K562 (cell line): Measurements from ENCODE around the gene CNPY2. TPM values are rescaled to one million over a fixed set of nuclear protein-coding genes. Genes with fewer than 3 reads are reported as not detected.

Experiments
- ATAC-seq: fragments of 200-7000 bp; cut with Tn5 transposase; 3 replicates; pipeline ENCODE4 v1.9.1; 2020; ENCODE audit warnings: moderate library complexity
- BruUV-seq: library from RNA; stranded (reverse); fragments of 400-500 nt; replicated peaks from 2 replicates; lab custom pipeline; 2021; lab: Mats Ljungman, UMichigan
- CTCF ChIA-PET: fragments of 300-600 bp; formaldehyde crosslinking; extraction: SDS; loops from one replicate; lab custom pipeline; 2021; ENCODE audit warnings: low intra/inter-chr PET ratio; lab: Yijun Ruan, JAX
- POLR2A ChIA-PET: fragments of 300-600, 350-650 bp; sonication (Branson Sonifier 250); formaldehyde crosslinking; extraction: SDS; loops from one replicate; lab custom pipeline; 2021; ENCODE audit warnings: antibody characterized with exemption, inconsistent platforms; lab: Yijun Ruan, JAX
- DNase-seq, 4 experiments: peaks; one replicate each; pipeline versions ENCODE4 v3.0.0 to v3.0.0-alpha.2; 2011 to 2018; ENCODE audit warnings: low spot score in 3 of 4, mixed read lengths in 3 of 4; ENCODE audit errors: extremely low read depth in 1 of 4
- FAIRE-seq: peaks from 2 replicates; lab custom pipeline; 2011; peaks lifted over from hg19 to GRCh38; lab: Jason Lieb, UNC
- H2AFZ ChIP-seq: 2 replicates; pipeline ENCODE4 v1.6.0; 2011; ENCODE audit warnings: low read depth, low read length, control low read depth, inconsistent platforms
- H3K27ac ChIP-seq: fragments of 200-600 bp; 3 replicates; pipeline ENCODE4 v1.8.0; 2011; ENCODE audit warnings: low read depth, mild to moderate bottlenecking, control low read depth, inconsistent platforms, low read length, moderate library complexity, mixed read lengths; ENCODE audit errors: extremely low read depth
- H3K27me3 ChIP-seq, 2 experiments: fragments of 300-600 bp in 1 of 2; 2 replicates in 1 of 2; 3 replicates in 1 of 2; pipeline versions ENCODE4 v1.6.0 to v1.8.0; 2011; ENCODE audit warnings: inconsistent platforms in 2 of 2, low read length in 2 of 2, mild to moderate bottlenecking in 1 of 2, mixed read lengths in 1 of 2, moderate library complexity in 1 of 2; ENCODE audit not compliant: control insufficient read depth in 2 of 2, insufficient read depth in 2 of 2
- H3K36me3 ChIP-seq: fragments of 300-600 bp; 3 replicates; pipeline ENCODE4 v1.8.0; 2011; ENCODE audit warnings: mild to moderate bottlenecking, low read length, inconsistent platforms; ENCODE audit not compliant: control insufficient read depth, insufficient read depth
- H3K4me1 ChIP-seq, 2 experiments: fragments of 200-600 bp in 1 of 2; replicated peaks in 1 of 2; 2 replicates in 1 of 2; 3 replicates in 1 of 2; pipeline versions ENCODE4 v1.5.1 to v1.8.0; 2011; ENCODE audit warnings: inconsistent platforms in 2 of 2, low read length in 2 of 2, mild to moderate bottlenecking in 1 of 2, mixed read lengths in 1 of 2, moderate library complexity in 1 of 2; ENCODE audit not compliant: control insufficient read depth in 2 of 2, insufficient read depth in 2 of 2
- H3K4me2 ChIP-seq: 2 replicates; pipeline ENCODE4 v1.6.1; 2011; ENCODE audit warnings: low read length, control low read depth, inconsistent platforms, mixed read lengths; ENCODE audit not compliant: insufficient read depth
- H3K4me3 ChIP-seq: fragments of 200-600 bp; sonication (generic), shearing (Covaris generic); 2 replicates; pipeline ENCODE4 v1.5.1; 2016; ENCODE audit warnings: control low read depth, inconsistent platforms
- H3K79me2 ChIP-seq: fragments of 200-600 bp; 3 replicates; pipeline ENCODE4 v1.8.0; 2011; ENCODE audit warnings: low read length, inconsistent platforms; ENCODE audit not compliant: control insufficient read depth, insufficient read depth
- H3K9ac ChIP-seq, 2 experiments: 2 replicates each; pipeline versions ENCODE4 v1.6.0 to v1.6.1; 2011; ENCODE audit warnings: low read depth in 2 of 2, low read length in 2 of 2, control low read depth in 1 of 2, inconsistent platforms in 1 of 2, mild to moderate bottlenecking in 1 of 2, mixed read lengths in 1 of 2; ENCODE audit not compliant: insufficient read depth in 1 of 2
- H3K9me1 ChIP-seq: one replicate; pipeline ENCODE4 v1.6.0; 2011; ENCODE audit warnings: inconsistent platforms, mild to moderate bottlenecking, low read length, moderate library complexity; ENCODE audit not compliant: control insufficient read depth, insufficient read depth
- H3K9me3 ChIP-seq: replicated peaks from 2 replicates; pipeline ENCODE4 v1.5.1; 2011; ENCODE audit warnings: low read depth, low read length, inconsistent platforms; ENCODE audit not compliant: control insufficient read depth, insufficient read depth
- H4K20me1 ChIP-seq: replicated peaks from 2 replicates; pipeline ENCODE4 v1.6.1; 2011; ENCODE audit warnings: low read length, inconsistent platforms, mixed read lengths; ENCODE audit not compliant: control insufficient read depth, insufficient read depth
- CREB3L1 ChIP-seq: fragments of 450-650 bp; IDR thresholded peaks from 2 replicates; pipeline ENCODE4 v1.6.1; 2014; ENCODE audit warnings: low read depth, mild to moderate bottlenecking, moderate library complexity, borderline replicate concordance
- ZNF449 ChIP-seq: fragments of 250-450 bp; sonication (Bioruptor Pico); IDR thresholded peaks from 2 replicates; pipeline ENCODE4 v1.8.0; 2022; ENCODE audit warnings: moderate library complexity, mild to moderate bottlenecking, inconsistent platforms
- WGBS: fragments of 100-300 bp; shearing (Covaris generic); methylation state at CpG from one replicate; pipeline ENCODE4 v1.1.6; 2016; ENCODE audit warnings: low coverage, mixed read lengths; ENCODE audit not compliant: insufficient coverage; ENCODE audit errors: missing lambda C conversion rate; 5-methylcytosine and 5-hydroxymethylcytosine counted together
- in situ Hi-C: fragments of 300-500 bp; cut with MboI; formaldehyde crosslinking; loops from 4 replicates; pipeline ENCODE4 v1.15.0; 2018; ENCODE audit warnings: inconsistent platforms, mixed read lengths
- intact Hi-C: fragments of 100-400 bp; cut with micrococcal nuclease; formaldehyde crosslinking; loops from 2 replicates; pipeline ENCODE4 v1.14.2; 2022
- polyA plus RNA-seq, 8 experiments: library from polyadenylated mRNA; depleted of rRNA in 4 of 8; stranded (reverse) in 5 of 8; unstranded in 3 of 8; fragments of >200 nt; fragmentation: Nextera tagmentation in 2 of 8; fragmentation: Illumina TruSeq in 1 of 8; extraction: Ambion mirVana in 2 of 8; extraction: Trizol in 1 of 8; gene quantifications; 2 replicates each; pipeline versions ENCODE4 v1.2.1 to v1.2.3, GENCODE V29; 2011 to 2014; ENCODE audit warnings: inconsistent platforms in 1 of 8, missing spikeins in 1 of 8
- total RNA-seq, 7 experiments: library from RNA; depleted of rRNA in 6 of 7; stranded (reverse); fragments of >200 nt in 6 of 7; fragmentation: Illumina TruSeq in 2 of 7; extraction: Trizol in 2 of 7; gene quantifications; 2 replicates each; pipeline versions ENCODE4 v1.2.1 to v1.2.3, GENCODE V29; 2011 to 2021; ENCODE audit warnings: low replicate concordance in 1 of 7
- TF ChIP-seq, protein P1 (sequence below): sonication (generic); formaldehyde crosslinking; IDR thresholded peaks from 2 replicates; pipeline ENCODE4 v1.8.0; 2023; ENCODE audit warnings: mild to moderate bottlenecking, missing genetic modification reagents

CNPY2 gene
- total and polyA plus RNA-seq, 9 of the 15 experiments (the other 6 are each of a cell fraction or from before 2014, with no cell fraction given), result 33.8 to 190 (median 138) TPM

- intact Hi-C loops, result no loop called here
- Histone ChIP-seq H3K27ac (no peak overlapping the region), H3K9ac (peak overlapping the region in 1 of 2 experiments; percentile 32; a peak in 1 of 4 replicates), H3K27me3 (no peaks in the 10 kb centered on the region), H3K4me3 (no peak overlapping the region), H3K36me3 (peaks cover 83% of the 10 kb centered on the region), H3K4me2 (no peak overlapping the region), H3K79me2 (peaks cover 95% of the 10 kb centered on the region), H4K20me1 (peaks cover 9% of the 10 kb centered on the region; the same call in 1 of the 2 replicates), H3K4me1 (peaks cover 7 to 19% of the 10 kb centered on the region in 2 experiments; a peak in 4 of 5 replicates), H2AFZ (no peak overlapping the region), H3K9me1 (no peaks in the 10 kb centered on the region), H3K9me3 (no peaks in the 10 kb centered on the region)
- ChIA-PET CTCF (no interaction called here), POLR2A (interaction anchor here (0.7 to 1.8 kb wide), 2 partner anchors 9 to 58 kb away, joined by 3 to 10 read pairs; no protein-coding TSS in a partner anchor)
- WGBS, result 74% methylated on average over 5 of the region's 5 CpGs
- DNase-seq (no peak), FAIRE-seq (no peak), ATAC-seq (no peak)
- in situ Hi-C loops, result no loop called here
- BruUV-seq, result no TSS peak
- TF ChIP-seq ZNF449 (CRISPR knock-in tag), result no peak
- TF ChIP-seq CREB3L1, result no peak
- TF ChIP-seq, protein P1, sequence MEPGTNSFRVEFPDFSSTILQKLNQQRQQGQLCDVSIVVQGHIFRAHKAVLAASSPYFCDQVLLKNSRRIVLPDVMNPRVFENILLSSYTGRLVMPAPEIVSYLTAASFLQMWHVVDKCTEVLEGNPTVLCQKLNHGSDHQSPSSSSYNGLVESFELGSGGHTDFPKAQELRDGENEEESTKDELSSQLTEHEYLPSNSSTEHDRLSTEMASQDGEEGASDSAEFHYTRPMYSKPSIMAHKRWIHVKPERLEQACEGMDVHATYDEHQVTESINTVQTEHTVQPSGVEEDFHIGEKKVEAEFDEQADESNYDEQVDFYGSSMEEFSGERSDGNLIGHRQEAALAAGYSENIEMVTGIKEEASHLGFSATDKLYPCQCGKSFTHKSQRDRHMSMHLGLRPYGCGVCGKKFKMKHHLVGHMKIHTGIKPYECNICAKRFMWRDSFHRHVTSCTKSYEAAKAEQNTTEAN (CRISPR knock-in tag), result no peak
Measured at GRCh38 chr12:56293795-56294194, 22.0 kb downstream of the CNPY2 start.
